Right lobe of liver (tissue), 6 donors: Measurements from ENCODE around the gene GOT1. TPM values are rescaled to one million over a fixed set of nuclear protein-coding genes. Genes with fewer than 3 reads are reported as not detected.

Experiments used
- ATAC-seq, 4 donors: fragments of 200-7000 bp; cut with Tn5 transposase; one replicate each; pipeline ENCODE4 v1.9.1; 2020; ENCODE audit warnings: mild to moderate bottlenecking in 4 of 4, moderate library complexity in 4 of 4
- DNase-seq, 3 donors: peaks; one replicate each; pipeline ENCODE4 v3.0.0-alpha.2; 2020
- H3K27ac ChIP-seq, 3 donors: fragments of 200-600 bp; one replicate each; pipeline ENCODE4 v1.8.0; 2022
- H3K27me3 ChIP-seq, 2 donors: fragments of 200-600 bp; one replicate each; pipeline ENCODE4 v1.8.0; 2022
- H3K36me3 ChIP-seq, 4 donors: fragments of 200-600 bp; sonication (generic) in 1 of 4; one replicate each; pipeline versions ENCODE4 v1.5.1 to v1.8.0; 2017 to 2022; ENCODE audit warnings: control low read depth in 1 of 4
- H3K4me1 ChIP-seq, 4 donors: fragments of 200-600 bp; sonication (generic) in 1 of 4; one replicate each; pipeline versions ENCODE4 v1.5.1 to v1.8.0; 2017 to 2022; ENCODE audit warnings: control low read depth in 1 of 4
- H3K4me3 ChIP-seq, 3 donors: fragments of 200-600 bp; one replicate each; pipeline ENCODE4 v1.8.0; 2022
- H3K9me3 ChIP-seq, 4 donors: fragments of 200-600 bp; sonication (generic) in 1 of 4; one replicate each; pipeline versions ENCODE4 v1.5.1 to v1.8.0; 2017 to 2022; ENCODE audit warnings: control low read depth in 1 of 4
- POLR2A ChIP-seq: fragments of 450-650 bp; IDR thresholded peaks from one replicate; pipeline ENCODE4 v1.6.1; 2017; ENCODE audit warnings: antibody characterized with exemption, mild to moderate bottlenecking
- WGBS: methylation state at CpG from one replicate; pipeline ENCODE4 v1.1.6; 2018; ENCODE audit warnings: low coverage, low lambda C conversion rate; ENCODE audit not compliant: insufficient coverage; ENCODE audit errors: missing lambda C conversion rate; 5-methylcytosine and 5-hydroxymethylcytosine counted together
- intact Hi-C, 2 donors: fragments of 100-400 bp; cut with DNase I; formaldehyde crosslinking; loops; one replicate each; pipeline versions ENCODE4 v1.11.2 to v1.14.1; 2022
- total RNA-seq, 6 experiments: library from RNA; depleted of rRNA in 2 of 6; stranded (reverse); fragments of >200 nt in 2 of 6; fragmentation: NEBNext Ultra II Directional in 3 of 6; extraction: Animal tissue kit (Norgen Biotek cat#: 25700) in 3 of 6; gene quantifications; one replicate each; pipeline versions ENCODE4 v1.1.0 to v1.2.4, GENCODE V29; 2016 to 2023
- TF ChIP-seq, protein P1 (sequence below), 4 donors: fragments of 200-600 bp in 3 of 4; fragments of 450-650 bp in 1 of 4; IDR thresholded peaks; one replicate each; pipeline versions ENCODE4 v1.5.1 to v1.8.0; 2016 to 2022; ENCODE audit warnings: antibody characterized with exemption in 4 of 4, mild to moderate bottlenecking in 2 of 4
- donor health status: DM: no; HTN: yes; CAD: no.
- donor health status: DM: no; HTN: no; CAD: no.
- donor health status: DM: no; HTN: no; CAD: no.
- donor health status: DM: no; HTN: yes; CAD: no.
- donor health status: DM: no; HTN: yes; CAD: no.

GOT1 gene
- total RNA-seq, 6 experiments from 2014 or later: 118 to 356 (median 173) TPM

DNA sequence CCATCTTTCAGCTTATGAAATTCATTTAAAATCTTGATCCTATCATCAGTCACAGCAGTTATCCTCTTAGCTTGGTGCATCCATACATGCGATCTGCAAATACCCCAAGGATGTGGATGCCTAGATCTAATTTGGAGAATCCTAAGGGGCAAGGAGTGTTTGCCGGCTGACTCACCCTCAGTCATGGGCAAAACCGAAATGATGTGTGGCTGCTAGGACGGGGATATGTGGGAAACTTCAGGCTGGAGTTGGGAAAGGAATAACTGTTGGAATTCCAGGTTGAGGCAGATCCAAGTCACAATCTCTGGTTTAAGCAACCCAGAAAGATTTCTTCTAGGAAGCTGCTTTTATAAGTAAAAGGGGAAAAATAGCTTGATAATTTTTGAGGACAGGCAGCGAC lies 19.7 kb upstream of the GOT1 start:
- Histone ChIP-seq H3K4me3 (no peak overlapping the region), H3K36me3 (no peaks in the 10 kb centered on the region), H3K27ac (no peak overlapping the region), H3K27me3 (no peaks in the 10 kb centered on the region), H3K4me1 (peaks cover 0 to 10% (median 0%) of the 10 kb centered on the region in 4 donors), H3K9me3 (no peaks in the 10 kb centered on the region)
- TF ChIP-seq, protein P1, sequence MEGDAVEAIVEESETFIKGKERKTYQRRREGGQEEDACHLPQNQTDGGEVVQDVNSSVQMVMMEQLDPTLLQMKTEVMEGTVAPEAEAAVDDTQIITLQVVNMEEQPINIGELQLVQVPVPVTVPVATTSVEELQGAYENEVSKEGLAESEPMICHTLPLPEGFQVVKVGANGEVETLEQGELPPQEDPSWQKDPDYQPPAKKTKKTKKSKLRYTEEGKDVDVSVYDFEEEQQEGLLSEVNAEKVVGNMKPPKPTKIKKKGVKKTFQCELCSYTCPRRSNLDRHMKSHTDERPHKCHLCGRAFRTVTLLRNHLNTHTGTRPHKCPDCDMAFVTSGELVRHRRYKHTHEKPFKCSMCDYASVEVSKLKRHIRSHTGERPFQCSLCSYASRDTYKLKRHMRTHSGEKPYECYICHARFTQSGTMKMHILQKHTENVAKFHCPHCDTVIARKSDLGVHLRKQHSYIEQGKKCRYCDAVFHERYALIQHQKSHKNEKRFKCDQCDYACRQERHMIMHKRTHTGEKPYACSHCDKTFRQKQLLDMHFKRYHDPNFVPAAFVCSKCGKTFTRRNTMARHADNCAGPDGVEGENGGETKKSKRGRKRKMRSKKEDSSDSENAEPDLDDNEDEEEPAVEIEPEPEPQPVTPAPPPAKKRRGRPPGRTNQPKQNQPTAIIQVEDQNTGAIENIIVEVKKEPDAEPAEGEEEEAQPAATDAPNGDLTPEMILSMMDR (IDR thresholded peaks at IDR 0.05): no peak
- no peak for TF ChIP-seq POLR2A
- 39% methylated on average over 5 of the region's 5 CpGs for WGBS
- intact Hi-C loops: no loop called here
- DNase-seq (no peak), ATAC-seq (no peak)

DNA sequence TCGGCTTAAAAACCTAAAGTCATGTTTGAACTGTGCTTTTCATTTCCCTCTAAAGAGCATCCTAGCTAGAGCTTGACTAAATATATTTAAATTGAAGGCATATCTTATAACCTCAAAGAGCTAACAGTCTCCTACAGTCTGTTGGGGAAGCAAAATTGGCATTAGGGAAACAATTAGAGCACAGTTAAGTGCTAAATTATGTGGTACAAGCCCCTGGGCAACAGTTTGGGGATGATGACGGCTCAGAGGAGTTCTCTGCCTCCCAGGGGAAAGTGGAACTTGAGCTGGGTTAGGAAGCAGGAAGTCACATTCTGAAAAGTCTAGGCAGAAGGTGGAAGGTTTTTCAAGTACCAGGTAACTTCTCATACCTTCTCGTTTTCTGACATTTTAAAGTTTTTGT lies 18.6 kb upstream of the GOT1 start:
- DNase-seq (no peak), ATAC-seq (no peak)
- no peaks in the 10 kb centered on the region for H3K36me3 ChIP-seq
- intact Hi-C loops: no loop called here
- no peak for TF ChIP-seq POLR2A
- TF ChIP-seq, protein P1 (IDR thresholded peaks at IDR 0.05): no peak
- H3K9me3 ChIP-seq: no peaks in the 10 kb centered on the region
- H3K4me3 ChIP-seq: no peak overlapping the region
- H3K27ac ChIP-seq: no peak overlapping the region
- 87% methylated on average over 2 of the region's 3 CpGs for WGBS
- H3K27me3 ChIP-seq: no peaks in the 10 kb centered on the region
- H3K4me1 ChIP-seq: peaks cover 0 to 10% (median 0%) of the 10 kb centered on the region in 4 donors

DNA sequence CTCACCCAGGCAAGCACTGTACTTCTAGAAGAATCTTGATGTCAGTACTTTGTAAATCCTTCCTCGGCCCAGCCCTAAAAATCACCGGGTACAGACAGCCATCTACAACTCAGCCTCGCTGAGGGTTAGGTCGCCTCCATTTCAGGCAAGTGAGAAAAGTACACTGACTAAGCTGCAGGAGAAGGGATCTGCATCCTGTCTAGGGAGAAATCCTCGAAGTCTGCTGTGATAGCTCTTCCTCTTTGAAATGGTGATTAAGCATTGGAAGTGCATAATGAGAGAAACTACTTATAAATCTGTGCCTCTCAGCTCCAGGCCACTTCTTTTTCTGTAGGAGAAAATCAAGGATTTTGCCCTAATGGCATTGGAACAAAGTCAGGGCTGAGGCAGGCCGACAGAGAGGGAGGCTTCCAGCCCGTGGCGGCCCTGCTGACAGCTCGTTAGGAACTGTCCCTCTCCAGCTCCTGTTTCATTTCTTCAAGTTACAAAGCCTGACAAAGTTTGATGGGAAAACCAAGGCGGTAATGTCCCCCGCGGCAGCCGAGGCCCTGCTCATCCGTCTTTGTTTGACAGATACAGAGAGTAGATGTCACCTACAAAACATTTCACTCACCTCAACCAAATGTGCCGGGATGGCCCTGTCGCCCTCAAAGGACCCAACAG lies 14.1 kb upstream of the GOT1 start:
- WGBS: 61% methylated on average over 13 of the region's 16 CpGs
- intact Hi-C loops: no loop called here
- no peak for TF ChIP-seq POLR2A
- TF ChIP-seq, protein P1 (IDR thresholded peaks at IDR 0.05): no peak

DNA sequence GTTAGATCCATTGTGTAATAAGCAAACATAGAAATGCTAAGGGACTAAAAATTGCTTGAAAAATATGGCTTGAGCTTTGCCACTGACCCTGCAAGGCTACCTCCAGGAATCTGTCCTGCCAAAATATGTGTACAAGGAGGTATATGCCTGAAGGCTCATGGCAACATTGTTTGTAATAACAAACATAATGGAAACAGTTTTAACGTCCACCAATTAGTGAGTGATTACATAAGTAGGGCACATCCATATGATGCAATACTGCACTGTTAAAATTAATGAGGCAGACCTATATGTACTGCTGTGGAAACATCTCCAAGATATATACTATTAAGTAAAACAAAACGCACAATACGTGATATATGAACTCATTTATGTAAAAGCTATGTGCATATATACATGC lies 13.1 kb upstream of the GOT1 start:
- TF ChIP-seq POLR2A: no peak
- TF ChIP-seq, protein P1 (IDR thresholded peaks at IDR 0.05): no peak
- no peak overlapping the region for H3K27ac ChIP-seq

More for the DNA sequence above, 14.1 kb upstream of the GOT1 start:
- no peaks in the 10 kb centered on the region for H3K27me3 ChIP-seq
- ATAC-seq (no peak), DNase-seq (no peak)
- H3K27ac ChIP-seq: no peak overlapping the region
- no peaks in the 10 kb centered on the region for H3K9me3 ChIP-seq
- no peaks in the 10 kb centered on the region for H3K4me1 ChIP-seq
- H3K4me3 ChIP-seq: no peak overlapping the region
- no peaks in the 10 kb centered on the region for H3K36me3 ChIP-seq

More for the DNA sequence above, 13.1 kb upstream of the GOT1 start:
- WGBS: 62% methylated on average over 3 of the region's 3 CpGs
- Histone ChIP-seq H3K36me3 (no peaks in the 10 kb centered on the region), H3K4me3 (no peak overlapping the region), H3K9me3 (no peaks in the 10 kb centered on the region), H3K27me3 (no peaks in the 10 kb centered on the region), H3K4me1 (no peaks in the 10 kb centered on the region)
- no peak for ATAC-seq
- DNase-seq: no peak
- intact Hi-C loops: no loop called here
